Stimulated activated CD8-positive, alpha-beta memory T cell treated with anti-CD3 and anti-CD28 coated beads, Interleukin-12 subunit alpha, Interleukin-12 subunit beta, amount 100 ng/mL, for 24 hours (primary cell): Measurements from ENCODE around the gene GAL.
"Not testable (repeated sequence)": the region's sequence is repeated elsewhere in the genome, so short reads cannot be mapped to it uniquely, and the experiment has no call there.

Source experiments
- DNase-seq: peaks from one replicate; pipeline ENCODE4 v3.0.0-alpha.2; 2020; ENCODE audit errors: extremely low read depth

Gene GAL, protein sequence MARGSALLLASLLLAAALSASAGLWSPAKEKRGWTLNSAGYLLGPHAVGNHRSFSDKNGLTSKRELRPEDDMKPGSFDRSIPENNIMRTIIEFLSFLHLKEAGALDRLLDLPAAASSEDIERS

DNA sequence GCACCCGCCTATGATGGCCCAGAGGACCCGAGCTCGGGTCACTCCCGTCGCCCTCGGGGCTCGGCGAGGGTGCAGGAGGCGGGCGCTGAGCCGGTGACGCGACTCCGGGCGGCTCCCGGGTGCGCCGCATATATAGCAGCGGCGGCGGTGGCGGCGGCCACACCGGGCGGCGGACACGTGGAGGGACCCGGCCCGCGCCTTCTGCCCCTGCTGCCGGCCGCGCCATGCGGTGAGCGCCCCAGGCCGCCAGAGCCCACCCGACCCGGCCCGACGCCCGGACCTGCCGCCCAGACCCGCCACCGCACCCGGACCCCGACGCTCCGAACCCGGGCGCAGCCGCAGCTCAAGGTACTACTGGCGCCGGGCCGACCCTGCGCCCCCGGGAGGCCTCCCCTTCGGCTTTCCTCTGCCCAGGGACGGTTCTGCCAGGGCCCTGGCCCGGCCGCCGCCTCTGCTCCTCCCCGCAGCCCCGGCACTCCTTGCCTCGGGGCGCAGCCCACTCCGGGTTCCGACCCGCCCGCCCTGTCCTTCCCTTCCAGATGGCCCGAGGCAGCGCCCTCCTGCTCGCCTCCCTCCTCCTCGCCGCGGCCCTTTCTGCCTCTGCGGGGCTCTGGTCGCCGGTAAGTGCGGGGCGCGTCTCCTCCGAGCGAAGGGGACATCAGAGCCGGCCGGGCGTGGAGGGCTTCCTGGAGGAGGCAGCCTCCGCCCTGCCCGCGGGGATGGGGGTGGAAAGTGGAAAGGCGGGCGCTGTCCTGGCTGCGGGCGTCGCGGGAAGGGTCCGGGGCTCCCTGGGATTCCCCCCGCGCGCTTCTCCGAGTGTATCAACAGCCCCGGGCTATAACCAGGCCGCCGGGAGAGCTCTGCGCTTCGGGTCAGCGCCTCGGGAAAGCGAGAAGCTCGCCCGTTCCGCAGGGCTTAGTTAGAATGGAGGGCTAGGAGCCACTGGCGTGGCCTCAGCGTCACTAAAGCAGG, at the start of gene GAL:
GAL (plus strand) TSS at position 160 of the 972 bp plus-strand sequence; CDS start at position 540, 380 bp downstream.
- DNase-seq: no peak

DNA sequence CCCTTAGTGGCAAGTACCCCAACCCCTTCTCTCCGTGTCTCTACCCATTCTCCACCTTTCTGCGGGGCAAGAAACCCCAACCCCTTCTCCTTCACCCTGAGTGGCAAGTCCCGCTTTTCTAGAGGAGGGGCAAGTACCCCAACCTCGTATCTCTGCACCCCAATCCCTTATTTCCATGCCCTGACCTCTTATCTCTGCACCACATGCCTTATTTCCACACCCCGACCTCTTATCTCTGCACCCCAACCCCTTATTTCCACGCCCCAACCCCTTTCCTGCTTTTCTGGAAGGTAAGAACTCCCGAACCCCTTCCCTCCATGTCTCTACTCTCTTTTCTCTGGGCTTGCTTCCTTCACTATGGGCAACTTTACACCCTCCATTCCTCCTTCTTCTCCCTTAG, 49.7 kb upstream of the GAL start:
- not testable (repeated sequence) for DNase-seq

DNA sequence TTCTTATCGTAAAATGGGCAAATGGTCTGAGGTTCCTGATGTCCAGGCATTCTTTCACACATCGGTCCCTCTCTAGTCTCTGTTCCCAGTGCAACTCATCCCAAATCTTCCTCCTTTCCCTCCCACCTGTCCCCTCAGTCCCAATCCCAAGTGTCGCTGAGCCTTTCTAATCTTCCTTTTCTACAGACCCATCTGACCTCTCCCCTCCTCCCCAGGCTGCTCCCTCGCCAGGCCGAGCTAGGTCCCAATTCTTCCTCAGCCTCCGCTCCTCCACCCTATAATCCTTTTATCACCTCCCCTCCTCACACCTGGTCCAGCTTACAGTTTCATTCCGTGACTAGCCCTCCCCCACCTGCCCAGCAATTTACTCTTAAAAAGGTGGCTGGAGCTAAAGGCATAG, 49.2 kb upstream of the GAL start:
- DNase-seq: not testable (repeated sequence)

DNA sequence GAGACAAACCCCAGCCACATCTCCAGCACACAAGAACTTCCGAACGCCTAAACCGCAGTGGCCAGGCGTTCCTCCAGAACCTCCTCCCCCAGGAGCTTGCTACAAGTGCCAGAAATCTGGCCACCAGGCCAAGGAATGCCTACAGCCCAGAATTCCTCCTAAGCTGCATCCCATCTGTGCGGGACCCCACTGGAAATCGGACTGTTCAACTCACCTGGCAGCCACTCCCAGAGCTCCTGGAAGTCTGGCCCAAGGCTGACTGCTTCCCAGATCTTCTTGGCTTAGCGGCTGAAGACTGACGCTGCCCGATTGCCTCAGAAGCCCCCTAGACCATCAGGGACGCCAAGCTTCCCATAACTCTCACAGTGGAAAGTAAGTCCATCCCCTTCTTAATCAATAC, 48.5 kb upstream of the GAL start:
- DNase-seq: not testable (repeated sequence)

DNA sequence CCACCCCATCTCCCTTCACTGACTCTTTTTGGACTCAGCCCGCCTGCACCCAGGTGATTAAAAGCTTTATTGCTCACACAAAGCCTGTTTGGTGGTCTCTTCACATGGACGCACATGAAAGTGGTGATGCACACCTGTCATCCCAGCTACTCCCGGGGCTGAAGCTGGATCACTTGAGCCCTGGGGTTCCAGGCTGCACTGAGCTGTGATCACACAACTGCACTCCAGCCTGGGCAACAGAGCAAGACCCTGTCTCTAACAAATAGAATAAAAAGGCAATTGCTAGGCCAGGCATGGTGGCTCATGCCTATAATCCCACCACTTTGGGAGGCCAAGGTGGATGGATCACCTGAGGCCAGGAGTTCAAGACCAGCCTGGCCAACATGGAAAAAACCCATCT, 45.0 kb upstream of the GAL start:
- DNase-seq: not testable (repeated sequence)

DNA sequence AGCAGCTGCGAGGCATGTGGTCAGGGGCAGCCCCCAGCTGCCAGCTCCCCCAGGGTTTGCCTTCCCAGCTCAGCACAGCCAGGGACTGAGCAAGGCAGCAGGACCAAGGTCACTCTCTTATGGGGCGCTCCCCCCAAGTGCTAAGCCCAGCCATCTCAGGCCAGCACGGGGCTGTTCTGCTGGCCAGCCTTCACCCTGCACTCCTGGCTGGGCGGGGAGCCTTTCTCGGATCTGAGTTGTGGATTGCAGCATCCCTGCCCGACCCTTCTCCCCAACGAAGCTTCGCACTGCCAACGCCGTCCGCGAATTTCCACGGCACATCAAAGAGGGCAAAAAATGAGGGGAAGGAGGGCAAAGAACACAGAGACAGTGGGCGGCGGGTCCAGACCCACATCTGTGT, 42.5 kb upstream of the GAL start:
- DNase-seq: no peak

DNA sequence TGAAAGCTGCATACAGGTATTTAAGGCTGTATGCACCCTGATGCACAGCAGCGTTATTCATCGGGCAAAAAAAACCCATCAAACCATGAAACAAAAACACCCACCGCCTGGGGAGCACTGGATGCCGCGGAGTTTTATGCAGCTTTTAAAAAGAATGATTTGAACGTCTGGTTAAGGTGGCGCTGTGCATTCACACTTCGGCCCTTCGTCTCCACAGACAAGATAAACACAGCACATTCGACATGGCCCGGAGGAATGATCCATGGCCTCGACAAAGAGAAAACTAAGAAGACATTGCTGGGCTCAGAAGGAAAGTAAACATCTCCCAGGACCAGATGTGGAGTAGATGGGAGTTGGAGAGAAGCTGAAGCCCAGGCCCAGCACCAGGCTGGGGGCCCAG, 40.8 kb upstream of the GAL start:
- DNase-seq: no peak

DNA sequence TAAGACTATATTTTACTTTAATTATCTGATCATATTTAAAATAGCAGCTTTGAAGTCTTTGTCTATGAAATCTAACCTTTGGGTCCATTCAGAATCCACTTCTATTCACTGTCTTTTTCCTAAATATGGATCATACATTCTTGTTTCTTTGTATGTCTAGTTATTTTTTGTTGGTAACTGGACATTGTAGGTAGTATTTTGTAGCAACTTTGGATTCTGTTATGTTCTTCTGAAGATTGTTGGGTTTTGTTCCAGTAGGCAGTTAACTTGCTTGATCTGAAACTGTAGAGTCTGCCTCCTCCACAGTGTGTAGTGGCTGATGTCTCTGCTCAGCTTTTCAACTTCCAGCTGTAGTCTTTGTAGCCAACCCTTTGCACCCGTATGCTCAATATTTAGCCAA, 37.5 kb upstream of the GAL start:
- DNase-seq: no peak

DNA sequence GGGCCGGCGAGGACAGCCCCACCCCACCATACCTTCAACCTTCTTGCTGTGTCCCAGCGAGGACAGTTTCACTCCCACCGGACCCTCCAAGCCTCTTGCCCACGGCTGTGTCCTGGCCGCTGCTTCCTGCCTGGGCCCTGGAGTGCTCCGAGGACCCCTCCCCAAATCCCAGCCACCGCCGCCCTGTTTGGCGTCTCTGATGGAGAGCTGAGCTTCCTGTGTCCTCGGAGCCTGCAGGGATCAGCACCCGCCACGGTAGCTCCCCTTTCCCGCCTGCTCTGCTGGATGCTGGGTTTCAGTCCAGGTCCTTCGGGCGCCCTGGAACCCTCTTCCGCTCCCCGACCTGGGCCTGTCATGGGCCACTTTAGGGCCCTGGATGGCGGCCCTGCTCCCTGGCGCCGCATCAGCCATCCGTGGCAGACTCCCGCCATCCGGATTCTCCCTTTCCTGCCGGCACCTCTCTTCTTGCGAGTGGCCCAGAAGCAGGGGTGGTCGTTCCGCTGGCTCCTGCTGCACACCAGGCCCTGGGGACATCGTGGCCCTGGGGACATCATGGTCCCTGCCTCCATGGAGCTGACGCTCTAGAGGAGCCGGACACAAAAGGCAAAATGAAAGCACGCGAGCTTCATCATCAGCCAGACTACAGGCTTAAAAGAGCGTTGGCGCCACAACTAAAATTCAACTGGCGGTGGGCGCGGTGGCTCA, 34.3 kb upstream of the GAL start:
- no peak for DNase-seq

DNA sequence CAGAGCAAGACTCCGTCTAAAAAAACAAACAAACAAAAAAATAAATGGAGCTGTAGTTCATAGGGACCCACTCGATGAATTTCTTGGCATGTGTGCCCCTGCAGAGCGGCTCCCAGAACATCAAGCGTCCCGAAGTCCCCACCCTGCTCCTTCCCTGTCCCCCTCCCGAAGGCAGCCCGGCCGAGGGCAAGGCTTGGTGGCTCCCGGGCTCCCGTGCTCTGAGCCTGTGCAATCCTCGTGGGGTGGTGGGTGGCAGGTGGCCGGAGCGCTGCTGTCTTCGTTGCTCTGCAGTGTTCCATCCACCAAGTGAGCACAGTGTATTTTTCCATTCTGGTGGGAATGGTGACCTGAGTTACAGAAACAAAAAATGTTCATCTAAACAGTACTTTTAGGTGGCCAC, 33.5 kb upstream of the GAL start:
- DNase-seq: no peak

DNA sequence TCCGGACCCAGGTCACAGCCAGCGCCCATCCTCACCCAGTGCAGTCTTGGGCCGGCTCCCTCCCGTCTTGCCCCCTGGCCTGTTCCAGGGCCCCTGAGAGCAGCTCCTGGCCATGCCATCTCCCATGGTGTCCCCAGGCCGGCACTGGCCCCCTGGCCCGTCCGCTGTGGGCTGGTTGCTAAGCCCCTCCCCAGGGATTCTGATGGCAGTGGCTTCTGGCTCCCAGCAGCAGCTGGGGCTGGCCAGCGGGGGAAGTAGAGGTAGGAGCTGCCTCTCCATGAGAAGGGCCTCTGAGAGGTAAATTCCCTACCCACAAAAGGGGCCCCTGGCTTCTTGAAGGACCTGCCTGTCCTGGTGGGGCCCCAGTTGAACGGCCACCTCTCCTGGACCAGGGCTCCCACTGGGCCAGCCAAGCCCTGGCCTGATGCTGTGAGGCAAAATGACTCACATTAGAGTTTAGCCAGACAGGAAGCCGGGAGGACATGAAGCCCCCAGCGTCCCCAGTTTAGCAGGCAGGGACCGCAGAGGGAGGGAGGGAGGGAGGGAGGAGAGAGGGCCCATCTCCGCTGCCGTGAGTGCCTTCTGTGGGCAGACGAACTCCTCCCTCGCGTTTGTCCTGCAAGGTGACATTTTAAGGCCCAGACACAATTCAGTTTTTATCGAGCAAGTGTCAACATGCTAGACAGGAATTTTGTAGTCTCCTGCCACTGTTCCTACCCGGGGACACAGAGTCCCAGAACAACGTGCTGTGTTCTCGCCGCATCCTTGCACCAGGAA, 32.9 kb upstream of the GAL start:
- DNase-seq: no peak

DNA sequence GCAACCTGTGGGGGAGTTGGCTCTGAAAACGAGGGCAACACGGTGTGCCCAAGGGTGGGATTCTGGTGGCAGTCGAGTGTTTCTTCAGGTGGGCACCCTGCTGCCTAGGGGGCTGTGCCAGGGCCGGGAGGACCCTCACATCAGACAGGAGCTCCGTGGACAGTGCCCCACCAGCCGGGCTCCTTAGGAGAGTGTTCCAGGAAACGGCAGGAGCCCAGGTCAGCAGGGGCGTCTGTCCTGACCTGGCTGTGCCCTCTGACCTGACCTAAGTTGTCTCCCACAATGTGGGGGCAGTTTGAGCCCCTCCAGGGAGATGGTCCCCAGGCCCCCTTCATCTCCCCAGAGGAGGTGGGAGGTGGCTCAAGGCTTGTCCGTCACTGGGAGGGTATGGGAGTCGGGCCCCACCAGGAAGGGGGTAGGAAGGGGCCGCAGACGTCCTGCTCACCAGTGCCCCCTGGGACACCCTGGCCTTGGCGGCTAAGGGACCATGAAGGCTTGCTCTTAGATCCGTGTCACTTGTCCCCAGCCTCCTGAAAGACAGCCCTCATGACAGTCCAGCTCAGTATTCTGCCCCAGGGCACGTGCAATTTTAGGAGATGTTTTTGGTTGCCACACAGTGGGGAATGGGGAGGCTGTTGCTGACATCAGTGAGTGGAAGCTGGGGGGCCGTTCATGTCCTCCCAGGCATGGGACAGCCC, 32.2 kb upstream of the GAL start:
- DNase-seq: no peak

DNA sequence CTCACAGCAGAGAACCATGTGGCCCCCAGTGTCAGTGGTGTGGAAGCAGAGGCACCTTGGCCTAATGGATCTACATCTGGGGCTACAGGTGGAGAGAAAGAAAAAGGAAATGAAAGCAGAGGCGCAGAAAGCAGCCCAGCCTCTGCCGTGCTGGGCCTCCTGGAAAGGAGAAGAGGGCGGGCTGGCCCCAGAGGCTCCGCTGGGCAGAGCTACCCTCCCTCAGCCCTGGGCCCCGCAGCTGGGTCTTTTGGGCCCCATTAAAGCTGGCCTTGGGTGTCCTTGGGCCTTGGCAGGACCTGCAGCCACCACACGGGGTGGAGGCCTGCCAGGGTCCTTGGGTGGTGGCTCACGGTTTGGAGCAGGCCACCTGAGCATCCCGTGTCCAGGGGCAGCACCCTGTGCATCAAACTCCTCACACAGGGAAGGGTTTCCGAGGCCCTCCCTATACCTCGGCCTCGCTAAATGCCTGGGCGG, 31.6 kb upstream of the GAL start:
- DNase-seq: no peak

DNA sequence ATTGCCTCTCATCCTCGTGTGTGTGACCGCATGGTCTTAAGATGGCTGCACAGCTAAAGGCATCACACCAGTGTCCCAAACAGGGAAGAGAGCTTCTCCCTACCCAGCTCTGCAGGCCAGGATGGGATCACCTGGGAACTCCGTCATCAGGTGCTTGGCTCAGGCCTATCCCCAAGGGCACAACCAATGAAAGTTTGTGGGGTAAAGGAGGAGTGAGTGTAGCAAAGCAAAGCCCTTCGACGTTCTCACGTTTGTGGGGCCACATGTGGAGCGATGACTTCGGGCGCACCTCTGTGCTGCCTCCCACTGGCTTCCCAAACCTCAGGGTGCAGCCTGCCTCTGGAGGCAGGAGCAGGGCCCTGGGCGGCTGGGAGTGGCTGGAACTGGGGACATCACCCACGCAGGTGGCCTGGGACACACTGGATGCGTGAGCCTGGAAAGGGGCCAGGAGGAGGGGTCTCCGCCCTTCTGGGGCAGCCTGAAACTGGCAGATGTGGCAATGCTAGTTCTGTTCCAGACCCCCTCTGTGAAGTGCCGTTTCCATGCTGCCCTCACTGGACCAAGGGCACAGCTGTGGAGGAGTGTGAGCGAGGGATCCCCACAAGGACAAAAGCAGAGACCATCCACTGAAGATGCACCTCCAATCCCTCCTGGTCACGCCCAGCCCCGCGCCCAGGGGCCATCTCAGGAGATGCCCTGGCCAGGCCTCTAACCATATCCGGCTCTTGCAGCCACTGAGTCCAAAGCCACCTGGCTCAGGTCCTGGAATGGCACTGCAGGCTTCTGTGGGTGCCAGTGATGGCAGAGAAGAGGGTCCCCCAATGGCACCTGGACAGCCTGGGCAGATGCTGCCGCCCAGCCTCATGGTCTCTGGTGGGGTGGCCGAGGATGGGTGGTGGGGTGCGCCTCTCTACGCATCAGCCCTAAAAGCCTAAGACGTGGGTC, 30.6 kb upstream of the GAL start:
- no peak for DNase-seq

DNA sequence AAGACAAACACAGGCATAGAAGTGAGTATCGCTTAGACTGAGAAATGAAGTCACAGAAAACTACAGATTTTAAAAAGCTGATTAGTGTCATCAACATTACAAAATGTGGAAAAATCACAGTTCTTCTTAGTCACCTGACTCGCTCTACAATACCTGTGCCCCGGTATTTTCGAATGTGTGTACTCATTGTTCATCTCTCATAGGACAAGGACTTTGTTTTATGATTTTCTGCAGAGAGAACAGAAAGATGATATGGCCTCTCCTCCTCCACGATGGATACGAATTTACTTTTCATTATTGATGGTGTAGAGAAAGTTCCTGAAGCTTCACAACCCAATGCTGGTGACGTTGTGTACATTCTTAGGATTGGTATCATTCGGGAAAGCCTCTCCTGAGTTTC, 29.4 kb upstream of the GAL start:
- DNase-seq: no peak

DNA sequence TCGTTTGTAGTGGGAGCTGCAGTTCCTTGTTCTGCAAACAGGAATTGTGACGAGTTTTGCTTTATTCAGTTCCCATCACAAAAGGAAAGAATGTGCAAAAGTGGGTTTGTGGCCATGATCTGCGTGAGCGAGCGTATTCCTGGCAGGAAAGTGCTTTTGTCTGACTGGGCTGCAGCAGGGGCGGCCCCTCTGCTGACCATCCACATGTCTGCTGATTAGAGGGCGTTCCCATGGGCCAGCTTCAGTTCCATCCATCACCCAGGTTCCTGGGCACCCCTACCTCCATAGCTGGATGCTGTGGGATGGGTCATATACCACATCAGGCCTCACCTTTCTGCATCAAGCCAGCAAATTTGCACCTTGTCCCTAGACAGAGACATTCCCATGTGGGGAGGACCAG, 28.9 kb upstream of the GAL start:
- no peak for DNase-seq

DNA sequence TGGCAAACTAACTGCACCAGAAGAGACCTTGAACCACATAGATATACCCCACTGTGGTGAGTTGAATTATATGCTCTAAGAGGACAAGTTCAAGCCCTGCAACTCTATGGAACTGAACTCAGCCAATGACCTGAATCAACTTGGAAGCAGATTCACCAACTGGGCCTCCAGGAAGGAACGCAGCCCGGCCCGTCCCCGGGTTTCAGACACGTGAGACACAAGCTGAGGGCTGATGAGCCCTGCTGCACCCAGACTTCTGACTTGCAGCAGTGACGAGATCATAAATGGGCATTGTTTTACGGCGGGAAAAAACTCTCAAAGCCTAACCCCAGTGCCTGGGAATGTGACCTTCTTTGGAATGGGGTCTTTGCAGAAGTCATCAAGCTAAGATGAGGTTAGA, 28.5 kb upstream of the GAL start:
- no peak for DNase-seq

DNA sequence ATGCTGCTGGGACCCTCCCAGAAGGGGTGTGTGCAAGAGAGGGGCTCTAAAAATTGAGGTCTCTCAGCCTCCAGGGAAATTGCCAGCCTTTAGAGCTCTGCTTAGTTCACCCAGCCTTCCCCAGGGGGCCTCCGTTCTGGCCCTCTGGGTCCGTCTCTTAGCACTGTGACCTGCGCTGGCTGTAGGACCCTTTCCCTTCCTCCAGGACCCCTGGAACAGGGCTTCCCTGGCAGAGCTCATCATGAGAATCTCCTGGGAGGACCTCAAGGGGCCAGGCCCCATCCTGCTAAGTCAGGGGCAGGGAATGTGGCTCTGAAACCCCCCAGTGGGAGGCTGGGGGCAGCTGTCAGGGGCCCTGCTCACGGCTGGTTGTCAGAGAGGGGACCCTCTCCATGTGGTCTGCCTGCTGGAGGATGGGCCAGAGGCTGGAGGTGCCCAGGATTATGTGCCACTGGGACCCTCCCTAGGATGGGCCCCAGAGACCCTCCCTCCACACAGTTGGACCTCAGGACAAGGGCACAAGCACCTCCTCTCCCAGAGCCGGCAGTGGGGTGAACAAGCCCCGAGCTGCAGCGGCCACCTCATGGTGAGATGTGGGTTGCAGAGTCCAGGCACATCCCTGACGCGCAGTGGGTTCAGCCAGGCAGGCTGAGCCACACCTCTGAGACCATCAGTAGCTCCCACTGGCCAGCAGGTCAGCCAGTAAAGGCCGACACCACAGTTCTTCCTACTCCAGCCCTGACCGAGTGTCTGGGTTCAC, 27.1 kb upstream of the GAL start:
- DNase-seq: no peak

DNA sequence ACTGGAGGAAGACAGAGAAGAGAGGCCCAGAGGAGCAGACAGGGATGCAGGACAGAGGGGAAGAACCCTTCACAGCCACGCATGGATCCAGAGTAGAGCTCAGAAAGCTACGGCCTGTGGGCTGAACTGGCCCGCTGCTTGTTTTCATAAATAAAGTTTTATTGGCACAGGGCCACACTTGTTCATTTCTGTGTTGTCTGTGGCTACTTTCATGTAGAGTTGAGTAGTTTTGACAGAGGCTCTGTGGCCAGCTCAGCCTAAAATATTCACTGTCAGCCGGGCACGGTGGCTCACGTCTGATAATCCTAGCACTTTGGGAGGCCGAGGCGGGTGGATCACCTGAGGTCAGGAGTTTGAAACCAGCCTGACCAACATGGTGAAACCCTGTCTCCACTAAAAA, 26.2 kb upstream of the GAL start:
- no peak for DNase-seq
